ENCODE data around the gene MCUR1.
"Not testable (repeated sequence)": the region's sequence is repeated elsewhere in the genome, so short reads cannot be mapped to it uniquely, and the experiment has no call there.

MCUR1 gene

DNA sequence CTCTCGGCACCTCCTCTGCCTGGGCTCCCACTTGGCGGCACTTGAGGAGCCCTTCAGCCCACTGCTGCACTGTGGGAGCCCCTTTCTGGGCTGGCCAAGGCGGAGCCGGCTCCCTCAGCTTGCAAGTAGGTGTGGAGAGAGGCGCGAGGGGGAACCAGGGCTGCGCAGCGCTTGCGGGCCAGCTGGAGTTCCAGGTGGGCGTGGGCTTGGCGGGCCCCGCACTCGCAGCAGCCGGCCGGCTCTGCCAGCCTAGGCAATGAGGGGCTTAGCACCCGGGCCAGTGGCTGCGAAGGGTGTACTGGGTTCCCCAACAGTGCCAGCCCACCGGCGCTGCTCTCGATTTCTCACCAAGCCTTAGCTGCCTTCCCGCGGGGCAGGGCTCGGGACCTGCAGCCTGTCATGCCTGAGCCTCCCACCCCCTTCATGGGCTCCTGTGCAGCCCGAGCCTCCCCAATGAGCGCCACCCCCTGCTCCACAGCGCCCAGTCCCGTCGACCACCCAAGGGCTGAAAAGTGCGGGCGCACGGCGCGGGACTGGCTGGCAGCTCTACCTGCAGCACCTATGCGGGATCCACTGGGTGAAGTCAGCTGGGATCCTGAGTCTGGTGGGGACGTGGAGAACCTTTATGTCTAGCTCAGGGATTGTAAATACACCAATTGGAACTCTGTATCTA is 41.9 kb downstream of the MCUR1 start:
- not testable (repeated sequence) for DNase-seq

DNA sequence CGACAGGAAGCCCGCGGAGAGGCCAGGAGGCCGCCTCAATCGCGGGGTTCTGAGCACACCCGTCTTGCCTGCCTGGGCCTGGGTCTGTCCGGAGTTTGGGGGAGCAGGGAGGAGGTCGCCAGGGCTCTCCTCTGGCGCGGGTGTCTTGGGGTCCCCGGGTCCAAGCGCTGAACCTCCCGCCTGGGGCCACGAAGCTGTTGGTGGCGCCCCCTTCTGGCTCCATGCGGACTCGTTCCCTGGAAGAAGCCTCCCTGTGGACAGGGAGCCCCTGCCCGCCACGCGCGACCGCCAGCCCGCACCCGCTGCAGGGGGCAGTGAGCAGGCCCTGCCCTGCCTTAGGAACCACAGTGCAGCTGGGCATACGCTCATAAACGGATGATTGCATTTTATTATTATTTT is 44.7 kb downstream of the MCUR1 start:
- DNase-seq: no peak

DNA sequence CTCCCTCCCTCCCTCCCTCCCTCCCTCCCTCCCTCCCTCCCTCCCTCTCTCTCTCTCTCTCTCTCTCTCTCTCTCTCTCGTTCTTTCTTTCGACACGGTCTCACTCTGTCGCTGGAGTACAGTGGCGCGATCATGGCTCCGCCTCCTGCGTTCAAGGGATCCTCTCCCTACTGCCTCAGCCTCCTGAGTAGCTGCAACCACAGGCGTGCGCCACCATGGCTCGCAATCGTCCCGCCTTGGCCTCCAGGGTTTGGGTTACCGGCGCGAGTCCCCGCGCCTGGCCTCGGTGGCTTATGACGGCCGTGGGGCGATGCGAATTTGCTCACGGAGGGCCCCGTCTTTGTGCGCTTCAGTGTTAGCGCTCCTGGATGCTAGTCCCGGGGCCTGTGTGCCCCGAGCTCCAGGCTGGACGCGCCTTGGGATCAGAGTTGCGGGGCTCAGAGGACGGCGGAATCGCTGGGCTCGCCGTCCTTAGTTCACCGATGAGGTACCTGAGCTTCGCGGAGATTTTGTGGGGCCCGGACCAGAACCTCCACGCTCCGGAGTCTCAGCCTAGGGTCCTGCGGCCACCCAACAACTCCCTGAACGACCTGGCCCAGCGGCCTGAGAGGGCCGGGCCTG is 45.2 kb downstream of the MCUR1 start:
- DNase-seq: no peak

DNA sequence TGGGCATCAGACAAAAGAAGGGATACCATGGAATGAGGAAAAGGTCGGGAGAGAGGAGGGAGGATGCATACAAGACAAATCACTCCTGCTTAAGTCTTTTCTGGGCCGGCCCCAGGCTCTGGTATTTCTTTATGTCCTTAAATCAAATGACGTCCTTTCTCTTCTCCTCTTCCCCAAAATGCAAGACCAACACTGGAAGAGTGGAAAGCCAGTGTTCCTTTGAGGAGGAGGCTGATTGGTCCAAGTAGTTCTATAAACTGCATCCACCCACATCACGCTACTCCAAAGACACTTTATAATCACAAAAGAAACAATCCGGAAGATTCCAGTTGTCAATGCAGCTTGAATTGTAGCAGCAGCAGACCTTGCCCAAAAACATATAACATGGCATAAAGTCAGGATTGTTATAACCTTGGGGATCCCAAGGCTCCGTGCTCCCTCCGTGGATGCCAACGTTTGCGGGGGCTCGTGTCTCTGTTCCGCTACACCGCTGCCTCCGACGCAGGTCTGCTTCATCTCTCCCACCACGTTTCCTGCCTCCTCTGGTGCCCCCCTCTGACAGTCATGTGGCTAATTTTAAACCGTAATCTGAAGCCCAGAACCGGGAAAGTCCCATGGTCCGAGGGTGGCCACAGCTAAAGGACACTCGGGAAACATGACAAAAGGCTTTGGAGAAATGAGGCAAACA is 47.1 kb downstream of the MCUR1 start:
- peak; percentile 77 for DNase-seq

DNA sequence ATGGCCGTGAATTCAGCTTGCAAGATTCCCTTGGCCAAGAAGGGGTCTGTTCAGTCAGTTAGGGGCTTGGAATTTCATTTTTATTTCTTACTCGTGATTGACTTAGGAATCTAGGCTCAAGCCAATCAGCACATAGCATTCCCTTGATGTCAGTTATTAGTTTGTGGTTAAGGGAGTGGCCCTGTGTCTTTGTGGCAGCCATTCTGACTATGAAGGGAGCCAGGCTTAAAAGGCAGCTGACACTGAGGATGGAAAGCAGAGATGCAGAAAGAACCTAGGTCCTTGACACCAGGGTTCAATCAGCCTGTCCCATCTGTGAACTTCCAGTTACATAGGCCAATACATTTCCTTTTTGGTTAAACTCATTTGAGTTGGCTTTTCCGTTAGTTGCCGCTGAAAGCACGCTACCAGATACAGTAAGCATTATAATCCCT is 48.1 kb downstream of the MCUR1 start:
- DNase-seq: no peak

DNA sequence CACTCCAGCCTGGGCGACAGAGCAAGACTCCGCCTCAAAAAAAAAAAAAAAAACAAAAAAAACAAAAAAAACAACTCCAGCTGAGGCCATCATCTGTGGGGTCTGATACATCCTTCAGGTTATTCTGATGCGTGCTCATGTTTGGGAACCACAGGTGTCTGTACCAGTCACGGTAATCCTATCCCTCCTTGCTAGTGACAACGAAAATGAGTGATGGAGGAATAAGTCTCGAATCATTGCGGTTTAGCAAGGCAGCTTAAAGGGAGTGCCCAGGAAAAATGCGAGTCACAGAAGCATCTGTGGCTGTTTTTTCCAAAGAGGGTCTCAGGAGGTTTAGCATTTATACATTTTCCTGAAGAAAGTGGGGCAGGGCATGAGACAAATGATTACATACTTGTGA is 48.8 kb downstream of the MCUR1 start:
- no peak for DNase-seq

DNA sequence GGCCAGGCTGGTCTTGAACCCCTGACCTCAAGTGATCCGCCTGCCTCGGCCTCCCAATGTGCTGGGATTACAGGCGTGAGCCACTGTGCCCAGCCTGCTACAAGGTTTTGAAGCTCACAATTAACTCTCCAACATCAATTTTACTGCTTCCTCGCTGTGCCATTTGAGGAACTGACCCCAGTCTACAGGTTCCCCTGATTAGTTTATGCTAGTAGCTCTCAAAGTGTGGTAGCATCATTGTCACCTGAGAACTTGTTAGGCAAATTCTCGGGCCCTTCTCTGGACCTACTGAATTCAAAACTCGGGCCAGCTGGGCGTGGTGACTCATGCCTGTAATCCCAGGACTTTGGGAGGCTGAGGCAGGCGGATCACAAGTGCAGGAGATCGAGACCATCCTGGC is 49.4 kb downstream of the MCUR1 start:
- no peak for DNase-seq

DNA sequence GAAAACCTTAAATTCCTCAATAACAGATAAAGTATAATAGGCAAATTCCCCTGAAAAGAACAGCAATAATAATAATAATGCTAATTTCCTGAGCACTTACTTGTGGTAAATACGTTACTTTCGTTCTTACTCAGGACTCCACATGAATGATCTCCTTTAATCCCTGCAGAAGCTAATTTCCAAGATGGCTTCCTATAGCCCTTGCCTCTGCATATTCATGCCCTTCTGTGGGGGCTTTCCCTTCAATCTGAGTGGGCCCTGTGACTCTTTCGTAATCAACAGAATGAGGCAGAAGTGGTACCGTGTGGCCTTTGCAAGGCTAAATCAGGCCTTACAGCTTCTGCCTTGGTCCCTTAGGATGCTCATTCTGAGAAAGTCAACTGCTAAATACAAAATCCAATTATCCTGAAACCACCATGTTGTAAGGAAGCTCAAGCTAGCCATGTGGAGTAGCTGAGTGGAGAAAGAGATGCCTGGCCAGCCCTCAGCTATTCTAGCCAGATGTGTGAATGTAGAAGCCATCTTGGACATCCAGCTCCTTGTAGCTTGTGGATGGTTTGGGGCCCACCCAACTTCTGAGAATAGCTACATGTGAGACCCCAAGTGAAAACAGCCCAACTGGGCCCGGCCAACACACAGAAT is 50.5 kb downstream of the MCUR1 start:
- no peak for DNase-seq

DNA sequence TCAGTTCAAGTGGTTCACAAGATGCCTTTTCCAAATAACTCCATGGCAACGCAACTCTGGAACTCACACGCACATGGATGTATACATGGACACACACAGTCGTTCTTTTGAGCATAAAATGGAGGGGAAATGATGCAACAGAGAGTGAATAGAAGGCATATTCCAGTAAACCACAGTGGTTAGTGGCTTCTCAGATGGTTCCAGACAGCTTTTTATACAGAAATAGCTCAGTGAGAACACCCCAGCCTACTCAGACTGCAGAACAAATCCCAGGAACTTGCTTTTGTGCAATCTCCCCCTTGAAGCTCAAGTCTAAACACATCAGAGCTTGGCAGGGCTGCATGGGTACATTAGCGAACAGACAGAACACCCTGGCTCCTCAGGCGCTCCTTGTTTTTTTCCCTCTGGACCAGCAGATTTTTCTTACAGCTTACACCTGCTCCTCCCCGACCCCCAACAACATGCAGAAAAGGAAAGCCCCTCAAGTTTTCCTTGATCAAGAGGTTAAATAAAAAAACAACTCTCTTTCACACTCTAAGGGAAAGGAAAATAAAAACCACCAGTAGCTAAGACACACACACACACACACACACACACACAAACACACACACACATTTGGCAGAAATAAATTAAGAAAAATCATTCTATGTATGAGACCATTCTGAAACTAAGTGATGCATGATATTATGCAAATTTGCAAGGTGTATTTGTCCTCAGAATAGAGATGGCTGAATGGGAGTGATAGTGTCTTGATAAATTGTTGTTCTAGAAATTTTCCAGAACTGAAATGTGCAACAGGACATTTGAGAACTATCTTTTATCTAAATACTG is 51.5 kb downstream of the MCUR1 start:
- DNase-seq: peak; percentile 63

DNA sequence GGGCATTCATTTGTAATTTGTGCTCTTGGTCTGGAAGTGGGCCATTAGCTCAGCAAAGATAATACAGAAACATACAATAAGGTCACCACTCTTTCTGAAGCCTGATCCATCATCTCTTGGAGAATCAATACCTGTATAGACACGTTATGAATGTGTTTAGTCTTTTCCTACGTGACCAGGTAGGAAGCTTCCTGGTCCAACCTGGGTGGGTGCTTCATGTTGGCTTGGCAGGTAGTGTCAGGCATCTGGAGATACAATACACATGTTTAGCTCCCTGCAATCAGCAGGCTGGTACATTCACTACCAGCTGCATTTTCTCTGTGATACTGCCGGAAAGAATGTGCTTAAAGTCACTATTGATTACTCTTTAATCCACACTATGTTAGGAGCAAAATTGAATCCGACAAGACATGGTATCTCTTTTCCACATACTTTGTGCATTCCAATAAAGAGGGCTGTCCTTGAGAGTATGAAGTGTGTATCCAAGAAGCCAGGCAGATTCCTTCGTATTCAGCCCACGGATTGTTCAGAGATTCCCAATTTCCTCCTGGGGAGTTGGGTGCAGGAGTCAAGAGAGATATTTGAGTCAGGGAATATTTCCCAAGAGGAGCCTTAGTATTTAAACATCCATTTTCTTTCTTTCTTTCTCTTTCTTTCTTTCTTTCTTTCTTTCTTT is 52.9 kb downstream of the MCUR1 start:
- no peak for DNase-seq

DNA sequence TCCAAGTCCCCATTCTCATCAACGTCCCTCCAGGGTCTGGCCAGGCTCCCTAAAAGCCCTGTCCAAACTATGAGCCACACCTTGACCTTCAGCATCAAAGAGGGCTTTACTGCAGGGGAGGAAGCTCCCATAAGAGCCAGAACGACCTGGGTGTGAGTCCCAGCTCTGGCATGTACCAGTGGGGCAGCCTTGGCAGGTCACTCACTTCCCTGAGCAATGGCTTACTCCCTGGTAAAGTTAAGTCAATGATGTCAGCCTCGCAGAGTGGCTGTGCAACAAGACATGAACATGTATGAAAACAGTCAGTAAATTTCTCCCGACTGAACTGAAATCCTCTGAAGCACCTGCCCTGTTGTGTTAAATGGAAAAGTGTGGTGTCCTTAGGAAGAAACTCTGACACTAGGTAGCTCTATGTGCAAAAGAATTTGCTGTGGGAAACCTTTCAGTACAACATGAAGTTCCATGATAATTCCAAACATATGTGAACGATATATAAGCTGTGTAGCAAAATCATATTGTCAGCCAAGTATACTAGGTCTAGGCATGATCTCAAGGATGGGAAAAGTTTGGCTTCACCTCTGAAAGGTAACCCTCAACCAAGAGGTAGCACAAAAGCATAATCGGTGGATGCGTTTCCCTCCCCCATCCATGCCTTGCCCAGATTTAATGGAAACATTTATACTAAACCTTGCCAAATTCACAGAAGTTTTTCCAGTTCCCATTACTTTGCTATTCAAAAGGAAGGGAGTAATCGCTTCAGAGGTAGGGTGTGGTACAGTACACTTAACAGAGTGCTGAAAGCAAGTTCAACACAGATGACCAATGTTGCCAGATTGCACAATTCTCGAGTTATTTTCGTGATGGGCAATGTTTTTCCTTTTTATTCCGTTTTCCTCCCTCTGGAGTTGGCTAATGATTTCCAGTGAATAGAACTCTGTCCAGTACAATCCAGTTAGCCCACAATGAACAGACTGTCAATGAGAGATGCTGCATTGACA is 53.8 kb downstream of the MCUR1 start:
- DNase-seq: peak; percentile 60

DNA sequence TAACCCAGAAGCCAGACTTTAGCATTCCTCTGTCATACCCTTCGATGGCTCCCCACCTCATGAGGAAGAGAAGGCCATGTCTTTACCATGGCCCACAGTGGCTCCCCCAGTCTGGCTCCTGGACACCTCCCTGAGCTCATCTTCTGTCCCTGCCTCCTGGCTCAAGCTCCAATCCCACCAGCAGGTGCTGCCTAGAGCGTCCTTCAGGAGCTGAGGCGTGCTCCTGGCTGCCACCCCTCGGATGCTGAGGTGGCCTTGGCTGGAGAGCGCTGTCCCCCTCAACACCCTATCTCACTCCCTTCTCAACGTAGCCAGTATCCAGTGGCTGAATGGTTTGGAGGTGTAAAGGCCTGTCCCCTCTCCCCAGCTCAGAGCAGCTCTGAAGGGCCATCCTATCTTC is 55.3 kb downstream of the MCUR1 start:
- no peak for DNase-seq

DNA sequence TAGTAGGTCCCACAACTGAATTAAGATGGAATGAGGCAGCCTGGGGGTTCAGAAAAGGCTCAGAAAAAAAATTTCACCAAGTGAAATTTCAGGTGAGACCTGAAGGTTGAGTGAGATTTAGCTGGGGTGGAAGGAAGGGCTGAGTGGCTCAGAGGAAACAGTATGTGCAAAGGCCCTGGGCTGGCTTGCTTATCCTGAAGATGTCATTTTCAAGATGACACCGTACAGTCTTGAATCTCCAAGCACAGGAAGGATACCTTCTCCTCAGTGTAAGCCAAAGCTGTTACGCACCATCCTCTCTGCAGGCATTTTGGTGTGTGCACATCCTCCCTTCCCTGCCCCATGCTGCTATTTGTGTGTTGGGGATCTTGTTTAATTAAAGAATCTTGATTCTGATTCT is 59.7 kb downstream of the MCUR1 start:
- no peak for DNase-seq

DNA sequence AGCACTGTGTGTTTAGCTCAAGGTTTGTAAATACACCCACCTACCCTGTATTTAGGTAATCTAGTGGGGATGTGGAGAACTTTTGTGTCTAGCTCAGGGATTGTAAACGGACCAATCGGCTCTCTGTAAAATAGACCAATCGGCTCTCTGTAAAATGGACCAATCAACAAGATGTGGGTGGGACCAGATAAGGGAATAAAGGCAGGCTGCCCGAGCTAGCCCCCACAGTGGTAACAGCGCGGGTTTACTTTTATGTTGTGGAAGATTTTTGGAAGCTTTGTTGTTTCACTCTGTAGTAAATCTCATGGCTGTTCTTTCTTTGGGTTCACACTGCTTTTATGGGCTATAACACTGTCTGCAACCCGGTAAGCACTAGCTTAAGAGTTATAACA is 70.6 kb downstream of the MCUR1 start:
- DNase-seq: no peak

DNA sequence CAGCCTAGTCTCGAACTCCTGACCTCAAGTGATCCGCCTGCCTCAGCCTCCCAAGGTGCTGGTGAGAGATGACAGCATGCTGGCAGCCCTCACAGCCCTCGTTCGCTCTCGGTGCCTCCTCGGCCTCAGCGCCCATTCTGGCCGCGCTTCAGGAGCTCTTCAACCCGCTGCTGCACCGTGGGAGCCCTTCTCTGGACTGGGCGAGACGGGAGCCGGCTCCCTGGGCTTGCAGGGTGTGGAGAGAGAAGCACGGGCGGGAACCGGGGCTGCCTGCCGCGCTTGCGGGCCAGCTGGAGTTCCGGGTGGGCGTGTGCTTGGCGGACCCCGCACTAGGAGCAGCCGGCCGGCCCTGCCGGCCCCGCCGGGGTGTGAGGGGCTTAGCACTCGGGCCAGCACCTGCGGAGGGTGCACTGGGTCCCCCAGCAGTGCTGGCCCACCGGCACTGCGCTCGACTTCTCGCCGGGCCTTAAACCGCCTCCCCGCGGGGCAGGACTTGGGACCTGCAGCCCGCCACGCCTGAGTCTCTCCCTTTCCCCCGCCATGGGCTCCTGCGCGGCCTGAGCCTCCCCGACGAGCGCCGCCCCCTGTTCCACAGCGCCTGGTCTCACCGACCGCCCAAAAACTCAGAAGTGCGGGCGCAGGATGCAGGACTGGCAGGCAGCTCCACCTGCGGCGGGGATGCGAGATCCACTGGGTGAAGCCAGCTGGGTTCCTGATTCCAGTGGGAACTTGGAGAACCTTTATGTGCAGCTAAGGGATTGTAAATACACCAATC is 71.2 kb downstream of the MCUR1 start:
- no peak for DNase-seq

DNA sequence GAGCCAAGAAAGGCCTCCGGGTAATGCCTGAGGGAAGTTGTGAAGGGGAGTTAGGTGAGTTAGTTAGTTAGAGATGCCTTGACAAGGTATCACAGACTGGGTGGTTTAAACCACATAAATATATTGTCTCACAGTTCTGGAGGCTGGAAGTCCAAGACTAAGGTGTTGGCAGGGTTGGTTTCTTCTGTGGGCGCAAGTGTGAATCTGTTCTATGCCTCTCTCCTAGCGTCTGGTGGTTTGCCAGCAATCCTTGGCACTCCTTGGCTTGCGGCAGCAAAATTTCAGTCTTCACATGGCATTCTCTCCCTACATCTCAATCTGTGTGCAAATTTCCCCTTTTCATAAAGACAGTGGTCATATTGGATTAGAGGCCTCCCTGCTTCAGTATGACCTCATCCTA is 73.0 kb downstream of the MCUR1 start:
- DNase-seq: no peak
